Measurements from ENCODE around the gene ADAMTS12. TPM values are rescaled to one million over a fixed set of nuclear protein-coding genes. Genes with fewer than 3 reads are reported as not detected.

ADAMTS12 gene
- polyA plus RNA-seq, 1 donor from 2014 or later, result 0.07 TPM

GRCh38 chr5:33612386-33612785 lies 279.4 kb downstream of the ADAMTS12 start:
- Histone ChIP-seq H2AFZ (ENCODE audit: low read depth, low read length) (no peak overlapping the region), H3K9ac (ENCODE audit: low read length) (no peak overlapping the region), H3K4me3 (ENCODE audit: low read length) (no peak overlapping the region), H4K20me1 (ENCODE audit: insufficient read depth) (no peaks in the 10 kb centered on the region), H3K27ac (ENCODE audit: low read length) (no peak overlapping the region), H3K9me3 (ENCODE audit: low read length) (no peaks in the 10 kb centered on the region), H3K4me2 (ENCODE audit: low read length) (no peak overlapping the region), H3K79me2 (replicated peaks; ENCODE audit: insufficient read depth, low read length) (no peaks in the 10 kb centered on the region), H3K9me2 (ENCODE audit: insufficient read depth, low read length) (no peaks in the 10 kb centered on the region), H3F3A (ENCODE audit: insufficient read depth, low read length, poor library complexity, severe bottlenecking) (no peaks in the 10 kb centered on the region), H3K36me3 (ENCODE audit: insufficient read depth, low read length) (no peaks in the 10 kb centered on the region), H3K27me3 (ENCODE audit: insufficient read depth, low read depth, low read length) (no peaks in the 10 kb centered on the region)
- no peak for TF ChIP-seq POLR2AphosphoS5 (IDR thresholded peaks at IDR 0.05)
- no peak for TF ChIP-seq SMC3 (conservative IDR thresholded peaks at IDR 0.05; ENCODE audit: poor library complexity)
- no peak for TF ChIP-seq TAF1 (IDR thresholded peaks at IDR 0.05; ENCODE audit: low read depth)
- TF ChIP-seq RAD21 (conservative IDR thresholded peaks at IDR 0.05), result no peak
- TF ChIP-seq REST (IDR thresholded peaks at IDR 0.05; ENCODE audit: borderline replicate concordance), result no peak
- TF ChIP-seq MXI1 (conservative IDR thresholded peaks at IDR 0.05; ENCODE audit: poor library complexity, severe bottlenecking), result no peak
- TF ChIP-seq EZH2 (IDR thresholded peaks at IDR 0.05; ENCODE audit: borderline replicate concordance, insufficient read depth, low read length, poor library complexity, severe bottlenecking), result no peak
- TF ChIP-seq EP300 (conservative IDR thresholded peaks at IDR 0.05; ENCODE audit: poor library complexity, severe bottlenecking), result no peak
- no peak for TF ChIP-seq CTCF (IDR thresholded peaks at IDR 0.05; ENCODE audit: poor library complexity, severe bottlenecking)

GRCh38 chr5:33611877-33612276 lies 279.9 kb downstream of the ADAMTS12 start:
- no peaks in the 10 kb centered on the region for H3K27me3 ChIP-seq (ENCODE audit: insufficient read depth, low read depth, low read length)
- H3K9ac ChIP-seq (ENCODE audit: low read length), result no peak overlapping the region
- no peak for TF ChIP-seq EZH2 (IDR thresholded peaks at IDR 0.05; ENCODE audit: borderline replicate concordance, insufficient read depth, low read length, poor library complexity, severe bottlenecking)
- TF ChIP-seq POLR2AphosphoS5 (IDR thresholded peaks at IDR 0.05), result no peak
- no peak for TF ChIP-seq SMC3 (conservative IDR thresholded peaks at IDR 0.05; ENCODE audit: poor library complexity)
- no peak for TF ChIP-seq EP300 (conservative IDR thresholded peaks at IDR 0.05; ENCODE audit: poor library complexity, severe bottlenecking)
- TF ChIP-seq MXI1 (conservative IDR thresholded peaks at IDR 0.05; ENCODE audit: poor library complexity, severe bottlenecking), result no peak
- no peak for TF ChIP-seq TAF1 (IDR thresholded peaks at IDR 0.05; ENCODE audit: low read depth)
- no peak for TF ChIP-seq REST (IDR thresholded peaks at IDR 0.05; ENCODE audit: borderline replicate concordance)
- H3K36me3 ChIP-seq (ENCODE audit: insufficient read depth, low read length), result no peaks in the 10 kb centered on the region
- no peaks in the 10 kb centered on the region for H4K20me1 ChIP-seq (ENCODE audit: insufficient read depth)
- H3K9me3 ChIP-seq (ENCODE audit: low read length), result no peaks in the 10 kb centered on the region
- H3K79me2 ChIP-seq (replicated peaks; ENCODE audit: insufficient read depth, low read length), result no peaks in the 10 kb centered on the region
- H3K27ac ChIP-seq (ENCODE audit: low read length), result no peak overlapping the region
- no peak overlapping the region for H3K4me3 ChIP-seq (ENCODE audit: low read length)
- no peaks in the 10 kb centered on the region for H3F3A ChIP-seq (ENCODE audit: insufficient read depth, low read length, poor library complexity, severe bottlenecking)
- H3K4me2 ChIP-seq (ENCODE audit: low read length), result no peak overlapping the region
- H2AFZ ChIP-seq (ENCODE audit: low read depth, low read length), result no peak overlapping the region
- H3K9me2 ChIP-seq (ENCODE audit: insufficient read depth, low read length), result no peaks in the 10 kb centered on the region

All from neural cell (in vitro differentiated cells).